Measurements from ENCODE around the gene PRPF6.
A peak's percentile ranks its signal among the peaks of the same experiment; 100 is the strongest.

The PRPF6 gene

GRCh38 chr20:63979229-63979556 is 1.7 kb upstream of the PRPF6 start:
- peak overlapping the region; percentile 81 for H3K4me3 ChIP-seq

GRCh38 chr20:63979557-63980316 is 1.2 kb upstream of the PRPF6 start, which contains the start of gene SAMD10:
Gene SAMD10, minus strand, starts transcription at chr20:63979642. Its CDS starts 175 bp downstream, at chr20:63979467.
- Histone ChIP-seq H3K4me1 (peaks cover 52% of the 10 kb centered on the region), H3K27ac (peak within 1 kb of the TSS; percentile 79), H4K20me1 (peaks cover 50% of the 10 kb centered on the region), H3K9me3 (no peaks in the 10 kb centered on the region), H3K4me3 (peak within 1 kb of the TSS; percentile 81), H3K9ac (peak within 1 kb of the TSS; percentile 84), H3K36me3 (peaks cover 45% of the 10 kb centered on the region), H3K27me3 (no peaks in the 10 kb centered on the region), H3K4me2 (peak within 1 kb of the TSS; percentile 97)
- no peak for TF ChIP-seq Cebpa-rat (IDR thresholded peaks at IDR 0.05)

More at GRCh38 chr20:63979229-63979556, 1.7 kb upstream of the PRPF6 start:
- no peak for TF ChIP-seq Cebpa-rat (IDR thresholded peaks at IDR 0.05)
- Histone ChIP-seq H4K20me1 (peaks cover 45% of the 10 kb centered on the region), H3K27ac (peak overlapping the region; percentile 79), H3K27me3 (no peaks in the 10 kb centered on the region), H3K9ac (peak overlapping the region; percentile 84), H3K36me3 (peaks cover 45% of the 10 kb centered on the region), H3K4me1 (peaks cover 52% of the 10 kb centered on the region), H3K4me2 (peak overlapping the region; percentile 97), H3K9me3 (no peaks in the 10 kb centered on the region)

- Histone ChIP-seq H3K9me3 (no peaks in the 10 kb centered on the region), H3K27ac (peak overlapping the region; percentile 79), H3K4me1 (peaks cover 52% of the 10 kb centered on the region), H3K36me3 (peaks cover 45% of the 10 kb centered on the region), H4K20me1 (peaks cover 55% of the 10 kb centered on the region), H3K27me3 (no peaks in the 10 kb centered on the region), H3K4me2 (peak overlapping the region; percentile 97), H3K9ac (peak overlapping the region; percentile 84), H3K4me3 (peak overlapping the region; percentile 81)
- TF ChIP-seq Cebpa-rat (IDR thresholded peaks at IDR 0.05) = no peak
Observed at GRCh38 chr20:63980317-63980805, 571 bp upstream of the PRPF6 start.

- peaks cover 44% of the 10 kb centered on the region for H4K20me1 ChIP-seq
- H3K9me3 ChIP-seq = no peaks in the 10 kb centered on the region
- no peaks in the 10 kb centered on the region for H3K27me3 ChIP-seq
- H3K27ac ChIP-seq = no peak overlapping the region
- no peak overlapping the region for H3K9ac ChIP-seq
- peaks cover 56% of the 10 kb centered on the region for H3K36me3 ChIP-seq
- no peak overlapping the region for H3K4me3 ChIP-seq
- peaks cover 41% of the 10 kb centered on the region for H3K4me1 ChIP-seq
- peak overlapping the region; percentile 97; the same call in 1 of the 2 replicates for H3K4me2 ChIP-seq
- TF ChIP-seq Cebpa-rat (IDR thresholded peaks at IDR 0.05) = no peak
Observed at GRCh38 chr20:63982937-63983336, 2.0 kb downstream of the PRPF6 start.

GRCh38 chr20:64000906-64001305 is 20.0 kb downstream of the PRPF6 start:
- no peak overlapping the region for H3K9ac ChIP-seq
- H3K4me3 ChIP-seq = no peak overlapping the region
- H3K36me3 ChIP-seq = peaks cover 79% of the 10 kb centered on the region
- H4K20me1 ChIP-seq = peaks cover 59% of the 10 kb centered on the region
- H3K4me2 ChIP-seq = peak overlapping the region; percentile 86
- H3K4me1 ChIP-seq = peaks cover 51% of the 10 kb centered on the region
- no peak overlapping the region for H3K27ac ChIP-seq
- no peaks in the 10 kb centered on the region for H3K9me3 ChIP-seq
- no peaks in the 10 kb centered on the region for H3K27me3 ChIP-seq
- no peak for TF ChIP-seq Cebpa-rat (IDR thresholded peaks at IDR 0.05)

- Histone ChIP-seq H3K4me3 (no peak overlapping the region), H3K9ac (no peak overlapping the region), H3K27me3 (no peaks in the 10 kb centered on the region), H4K20me1 (peaks cover 66% of the 10 kb centered on the region), H3K27ac (0 out of 2 replicates have a peak overlapping the region, but pooled peaks have one; percentile 1), H3K4me1 (peaks cover 58% of the 10 kb centered on the region), H3K36me3 (peaks cover 72% of the 10 kb centered on the region), H3K4me2 (peak overlapping the region; percentile 86), H3K9me3 (no peaks in the 10 kb centered on the region)
- no peak for TF ChIP-seq Cebpa-rat (IDR thresholded peaks at IDR 0.05)
Observed at GRCh38 chr20:64001607-64002011, 20.7 kb downstream of the PRPF6 start.

GRCh38 chr20:64003960-64004725 is 23.2 kb downstream of the PRPF6 start:
- Histone ChIP-seq H3K4me2 (peak overlapping the region; percentile 86), H3K27me3 (no peaks in the 10 kb centered on the region), H3K9me3 (no peaks in the 10 kb centered on the region; the same call in 1 of the 2 replicates), H3K9ac (peak overlapping the region; percentile 46; the same call in 1 of the 2 replicates), H3K4me3 (peak overlapping the region; percentile 15; the same call in 1 of the 2 replicates), H4K20me1 (peaks cover 86% of the 10 kb centered on the region), H3K27ac (peak overlapping the region; percentile 82), H3K4me1 (peaks cover 84% of the 10 kb centered on the region), H3K36me3 (peaks cover 56% of the 10 kb centered on the region)
- no peak for TF ChIP-seq Cebpa-rat (IDR thresholded peaks at IDR 0.05)

- TF ChIP-seq Cebpa-rat (IDR thresholded peaks at IDR 0.05) = 0 out of 2 replicates have a peak, but pooled peaks have one; percentile 12
- Histone ChIP-seq H3K9ac (peak overlapping the region; percentile 46; the same call in 1 of the 2 replicates), H3K4me1 (peaks cover 96% of the 10 kb centered on the region), H3K27me3 (no peaks in the 10 kb centered on the region), H3K4me3 (no peak overlapping the region), H3K9me3 (no peaks in the 10 kb centered on the region; the same call in 1 of the 2 replicates), H3K36me3 (peaks cover 56% of the 10 kb centered on the region), H3K4me2 (peak overlapping the region; percentile 86), H4K20me1 (peaks cover 88% of the 10 kb centered on the region), H3K27ac (peak overlapping the region; percentile 82)
Observed at GRCh38 chr20:64005394-64005793, 24.5 kb downstream of the PRPF6 start.

- Histone ChIP-seq H3K9ac (no peak overlapping the region), H3K4me1 (peaks cover 95% of the 10 kb centered on the region), H3K4me3 (no peak overlapping the region), H3K36me3 (peaks cover 56% of the 10 kb centered on the region), H3K27ac (peak overlapping the region; percentile 82), H4K20me1 (peaks cover 87% of the 10 kb centered on the region), H3K27me3 (no peaks in the 10 kb centered on the region), H3K9me3 (peaks cover 5% of the 10 kb centered on the region), H3K4me2 (peak overlapping the region; percentile 86)
- TF ChIP-seq Cebpa-rat (IDR thresholded peaks at IDR 0.05) = no peak
Observed at GRCh38 chr20:64006490-64006889, 25.6 kb downstream of the PRPF6 start.
